GM21381 (cell line): ENCODE data around the gene MITF.

ENCODE experiments used
- ATAC-seq: cut with Tn5 transposase; IDR thresholded peaks from one replicate; pipeline ENCODE4 v1.9.1; 2021; ENCODE audit warnings: mild to moderate bottlenecking, moderate library complexity; ENCODE audit not compliant: unreplicated experiment

MITF gene

GRCh38 chr3:69724722-69725435 is 14.4 kb upstream of the MITF start:
- no peak for ATAC-seq

- no peak for ATAC-seq
Observed at GRCh38 chr3:69725994-69726571, 13.2 kb upstream of the MITF start.

GRCh38 chr3:69729147-69729919 is 9.9 kb upstream of the MITF start:
- ATAC-seq: no peak

- no peak for ATAC-seq
Observed at GRCh38 chr3:69731080-69731479, 8.2 kb upstream of the MITF start.

- no peak for ATAC-seq
Observed at GRCh38 chr3:69735893-69736292, 3.4 kb upstream of the MITF start.

- no peak for ATAC-seq
Observed at GRCh38 chr3:69737392-69737791, 1.9 kb upstream of the MITF start.

- ATAC-seq: no peak
Observed at GRCh38 chr3:69738315-69738714, 949 bp upstream of the MITF start.

GRCh38 chr3:69738859-69739203 is 433 bp upstream of the MITF start:
- no peak for ATAC-seq

- ATAC-seq: no peak
Observed at GRCh38 chr3:69740103-69741021, 1.1 kb downstream of the MITF start.

GRCh38 chr3:69741032-69741767 is 1.9 kb downstream of the MITF start:
- no peak for ATAC-seq

GRCh38 chr3:69742391-69742790 is 3.1 kb downstream of the MITF start:
- no peak for ATAC-seq

- ATAC-seq: no peak
Observed at GRCh38 chr3:69743975-69744906, 5.0 kb downstream of the MITF start.

GRCh38 chr3:69745505-69745904 is 6.2 kb downstream of the MITF start:
- ATAC-seq: no peak

GRCh38 chr3:69746119-69746518 is 6.9 kb downstream of the MITF start:
- no peak for ATAC-seq

GRCh38 chr3:69747511-69748258 is 8.4 kb downstream of the MITF start:
- ATAC-seq: no peak

- no peak for ATAC-seq
Observed at GRCh38 chr3:69748503-69748902, 9.2 kb downstream of the MITF start.

GRCh38 chr3:69749461-69749860 is 10.2 kb downstream of the MITF start:
- ATAC-seq: no peak

GRCh38 chr3:69750549-69750948 is 11.3 kb downstream of the MITF start:
- no peak for ATAC-seq

- ATAC-seq: no peak
Observed at GRCh38 chr3:69751074-69751476, 11.8 kb downstream of the MITF start.
